SIG-M5 (cell line): ENCODE results near the gene SORCS2.

Experiments used
- DNase-seq: peaks from one replicate; lab custom pipeline; 2025; lab: John Stamatoyannopoulos, UW

Gene SORCS2

GRCh38 chr4:7393601-7394575 is 201.6 kb downstream of the SORCS2 start:
- no peak for DNase-seq

GRCh38 chr4:7394681-7395451 is 202.5 kb downstream of the SORCS2 start:
- DNase-seq: no peak

GRCh38 chr4:7395645-7396044 is 203.3 kb downstream of the SORCS2 start:
- no peak for DNase-seq

- DNase-seq: no peak
Observed at GRCh38 chr4:7396186-7396910, 204.0 kb downstream of the SORCS2 start.

- no peak for DNase-seq
Observed at GRCh38 chr4:7397206-7398103, 205.1 kb downstream of the SORCS2 start.

- no peak for DNase-seq
Observed at GRCh38 chr4:7398104-7398423, 205.7 kb downstream of the SORCS2 start.

- no peak for DNase-seq
Observed at GRCh38 chr4:7398788-7399439, 206.6 kb downstream of the SORCS2 start.

GRCh38 chr4:7399440-7400234 is 207.3 kb downstream of the SORCS2 start:
- no peak for DNase-seq

- DNase-seq: no peak
Observed at GRCh38 chr4:7400671-7401298, 208.4 kb downstream of the SORCS2 start.

GRCh38 chr4:7402526-7402925 is 210.2 kb downstream of the SORCS2 start:
- DNase-seq: no peak

GRCh38 chr4:7403001-7403400 is 210.7 kb downstream of the SORCS2 start:
- DNase-seq: no peak

GRCh38 chr4:7408166-7408565 is 215.8 kb downstream of the SORCS2 start:
- DNase-seq: no peak

- no peak for DNase-seq
Observed at GRCh38 chr4:7410446-7410845, 218.1 kb downstream of the SORCS2 start.

- DNase-seq: no peak
Observed at GRCh38 chr4:7411491-7411890, 219.2 kb downstream of the SORCS2 start.

GRCh38 chr4:7411896-7412553 is 219.7 kb downstream of the SORCS2 start:
- DNase-seq: no peak

GRCh38 chr4:7412554-7412912 is 220.2 kb downstream of the SORCS2 start:
- DNase-seq: no peak

- no peak for DNase-seq
Observed at GRCh38 chr4:7414046-7414445, 221.7 kb downstream of the SORCS2 start.

GRCh38 chr4:7414736-7415510 is 222.6 kb downstream of the SORCS2 start:
- no peak for DNase-seq
